ENCODE results near the gene GIGYF2. TPM values are rescaled to one million over a fixed set of nuclear protein-coding genes. Genes with fewer than 3 reads are reported as not detected.

The GIGYF2 gene
- total and polyA plus RNA-seq, 2 of the 13 experiments (the other 11 are each of a cell fraction or from before 2014, with no cell fraction given), result 44.9 to 73.5 TPM

DNA sequence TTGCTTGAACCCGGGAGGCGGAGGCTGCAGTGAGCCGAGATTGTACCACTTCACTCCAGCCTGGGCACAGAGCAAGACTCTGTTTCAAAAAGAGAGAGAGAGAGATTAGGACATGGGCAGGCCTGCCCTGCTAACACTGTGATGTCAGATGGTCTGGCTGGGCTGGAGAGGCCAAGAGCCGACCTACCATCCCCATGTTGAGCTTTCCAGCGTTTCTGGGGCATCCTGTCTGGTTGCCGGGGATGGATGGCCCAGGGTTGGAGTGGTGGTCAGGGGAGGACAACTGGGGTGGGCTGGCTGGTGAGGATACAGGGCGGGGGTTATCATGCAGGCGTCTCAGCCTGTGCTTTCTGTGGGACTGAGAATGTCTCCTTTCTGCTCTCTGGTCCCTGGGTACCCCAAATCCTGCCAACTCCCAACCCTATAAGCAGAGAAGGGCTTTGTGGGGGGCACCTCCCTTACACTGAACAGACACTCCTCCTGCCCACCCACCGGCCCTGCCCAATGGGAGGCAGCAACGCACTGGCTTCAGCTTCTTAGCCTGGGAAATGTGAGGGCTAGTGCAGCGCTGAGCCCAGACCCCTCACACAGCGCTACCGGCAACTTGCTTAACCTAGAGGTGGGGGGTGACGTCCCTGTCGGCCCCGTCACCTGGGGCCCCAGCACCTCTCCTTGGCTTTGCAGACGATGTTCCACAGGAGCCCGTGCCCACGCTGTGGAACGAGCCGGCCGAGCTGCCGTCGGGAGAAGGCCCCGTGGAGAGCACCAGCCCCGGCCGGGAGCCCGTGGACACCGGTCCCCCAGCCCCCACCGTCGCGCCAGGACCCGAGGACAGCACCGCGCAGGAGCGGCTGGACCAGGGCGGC, 178.4 kb downstream of the GIGYF2 start (continued):
- TF ChIP-seq POLR2G (IDR thresholded peaks at IDR 0.05; ENCODE audit: low read depth, low read length) (peak; percentile 69), ETV6 (CRISPR knock-in tag; conservative IDR thresholded peaks at IDR 0.05) (0 out of 2 replicates have a peak, but pooled peaks have one; percentile 55), MIER3 (CRISPR knock-in tag; IDR thresholded peaks at IDR 0.05; ENCODE audit: borderline replicate concordance) (no peak), ZEB1 (IDR thresholded peaks at IDR 0.05; ENCODE audit: insufficient replicate concordance, low read depth) (no peak), MYPOP (CRISPR knock-in tag; IDR thresholded peaks at IDR 0.05) (0 out of 2 replicates have a peak, but pooled peaks have one; percentile 32), ZSCAN22 (CRISPR knock-in tag; IDR thresholded peaks at IDR 0.05) (no peak), KDM1A (CRISPR knock-in tag; IDR thresholded peaks at IDR 0.05) (no peak), CC2D1A (CRISPR knock-in tag; IDR thresholded peaks at IDR 0.05) (no peak), SALL1 (CRISPR knock-in tag; IDR thresholded peaks at IDR 0.05) (no peak; the same call in none of the 2 replicates), ZNF75D (CRISPR knock-in tag; IDR thresholded peaks at IDR 0.05; ENCODE audit: borderline replicate concordance) (no peak), RORA (CRISPR knock-in tag; IDR thresholded peaks at IDR 0.05) (no peak), TFDP1 (CRISPR knock-in tag; IDR thresholded peaks at IDR 0.05; ENCODE audit: borderline replicate concordance) (no peak), ZFP62 (CRISPR knock-in tag; IDR thresholded peaks at IDR 0.05) (no peak), RXRB (CRISPR knock-in tag; IDR thresholded peaks at IDR 0.05; ENCODE audit: borderline replicate concordance) (no peak), RXRA (CRISPR knock-in tag; IDR thresholded peaks at IDR 0.05) (peak; percentile 21; the same call in 1 of the 2 replicates)
- TF ChIP-seq, protein P1, sequence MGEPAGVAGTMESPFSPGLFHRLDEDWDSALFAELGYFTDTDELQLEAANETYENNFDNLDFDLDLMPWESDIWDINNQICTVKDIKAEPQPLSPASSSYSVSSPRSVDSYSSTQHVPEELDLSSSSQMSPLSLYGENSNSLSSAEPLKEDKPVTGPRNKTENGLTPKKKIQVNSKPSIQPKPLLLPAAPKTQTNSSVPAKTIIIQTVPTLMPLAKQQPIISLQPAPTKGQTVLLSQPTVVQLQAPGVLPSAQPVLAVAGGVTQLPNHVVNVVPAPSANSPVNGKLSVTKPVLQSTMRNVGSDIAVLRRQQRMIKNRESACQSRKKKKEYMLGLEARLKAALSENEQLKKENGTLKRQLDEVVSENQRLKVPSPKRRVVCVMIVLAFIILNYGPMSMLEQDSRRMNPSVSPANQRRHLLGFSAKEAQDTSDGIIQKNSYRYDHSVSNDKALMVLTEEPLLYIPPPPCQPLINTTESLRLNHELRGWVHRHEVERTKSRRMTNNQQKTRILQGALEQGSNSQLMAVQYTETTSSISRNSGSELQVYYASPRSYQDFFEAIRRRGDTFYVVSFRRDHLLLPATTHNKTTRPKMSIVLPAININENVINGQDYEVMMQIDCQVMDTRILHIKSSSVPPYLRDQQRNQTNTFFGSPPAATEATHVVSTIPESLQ (CRISPR knock-in tag; conservative IDR thresholded peaks at IDR 0.05), result no peak
- TF ChIP-seq, protein P2, sequence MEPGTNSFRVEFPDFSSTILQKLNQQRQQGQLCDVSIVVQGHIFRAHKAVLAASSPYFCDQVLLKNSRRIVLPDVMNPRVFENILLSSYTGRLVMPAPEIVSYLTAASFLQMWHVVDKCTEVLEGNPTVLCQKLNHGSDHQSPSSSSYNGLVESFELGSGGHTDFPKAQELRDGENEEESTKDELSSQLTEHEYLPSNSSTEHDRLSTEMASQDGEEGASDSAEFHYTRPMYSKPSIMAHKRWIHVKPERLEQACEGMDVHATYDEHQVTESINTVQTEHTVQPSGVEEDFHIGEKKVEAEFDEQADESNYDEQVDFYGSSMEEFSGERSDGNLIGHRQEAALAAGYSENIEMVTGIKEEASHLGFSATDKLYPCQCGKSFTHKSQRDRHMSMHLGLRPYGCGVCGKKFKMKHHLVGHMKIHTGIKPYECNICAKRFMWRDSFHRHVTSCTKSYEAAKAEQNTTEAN (CRISPR knock-in tag; conservative IDR thresholded peaks at IDR 0.05), result no peak
- TF ChIP-seq, protein P3, sequence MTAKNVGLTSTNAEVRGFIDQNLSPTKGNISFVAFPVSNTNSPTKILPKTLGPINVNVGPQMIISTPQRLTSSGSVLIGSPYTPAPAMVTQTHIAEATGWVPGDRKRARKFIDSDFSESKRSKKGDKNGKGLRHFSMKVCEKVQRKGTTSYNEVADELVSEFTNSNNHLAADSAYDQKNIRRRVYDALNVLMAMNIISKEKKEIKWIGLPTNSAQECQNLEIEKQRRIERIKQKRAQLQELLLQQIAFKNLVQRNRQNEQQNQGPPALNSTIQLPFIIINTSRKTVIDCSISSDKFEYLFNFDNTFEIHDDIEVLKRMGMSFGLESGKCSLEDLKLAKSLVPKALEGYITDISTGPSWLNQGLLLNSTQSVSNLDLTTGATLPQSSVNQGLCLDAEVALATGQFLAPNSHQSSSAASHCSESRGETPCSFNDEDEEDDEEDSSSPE (CRISPR knock-in tag; IDR thresholded peaks at IDR 0.05), result no peak
- TF ChIP-seq, protein P4, sequence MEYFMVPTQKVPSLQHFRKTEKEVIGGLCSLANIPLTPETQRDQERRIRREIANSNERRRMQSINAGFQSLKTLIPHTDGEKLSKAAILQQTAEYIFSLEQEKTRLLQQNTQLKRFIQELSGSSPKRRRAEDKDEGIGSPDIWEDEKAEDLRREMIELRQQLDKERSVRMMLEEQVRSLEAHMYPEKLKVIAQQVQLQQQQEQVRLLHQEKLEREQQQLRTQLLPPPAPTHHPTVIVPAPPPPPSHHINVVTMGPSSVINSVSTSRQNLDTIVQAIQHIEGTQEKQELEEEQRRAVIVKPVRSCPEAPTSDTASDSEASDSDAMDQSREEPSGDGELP (IDR thresholded peaks at IDR 0.05; ENCODE audit: borderline replicate concordance, low read depth), result no peak
- TF ChIP-seq, protein P5, sequence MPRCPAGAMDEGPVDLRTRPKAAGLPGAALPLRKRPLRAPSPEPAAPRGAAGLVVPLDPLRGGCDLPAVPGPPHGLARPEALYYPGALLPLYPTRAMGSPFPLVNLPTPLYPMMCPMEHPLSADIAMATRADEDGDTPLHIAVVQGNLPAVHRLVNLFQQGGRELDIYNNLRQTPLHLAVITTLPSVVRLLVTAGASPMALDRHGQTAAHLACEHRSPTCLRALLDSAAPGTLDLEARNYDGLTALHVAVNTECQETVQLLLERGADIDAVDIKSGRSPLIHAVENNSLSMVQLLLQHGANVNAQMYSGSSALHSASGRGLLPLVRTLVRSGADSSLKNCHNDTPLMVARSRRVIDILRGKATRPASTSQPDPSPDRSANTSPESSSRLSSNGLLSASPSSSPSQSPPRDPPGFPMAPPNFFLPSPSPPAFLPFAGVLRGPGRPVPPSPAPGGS (CRISPR knock-in tag; IDR thresholded peaks at IDR 0.05), result no peak
